Erythroblast (primary cell): ENCODE data around the gene MACROH2A2.
"Not testable (repeated sequence)": the region's sequence is repeated elsewhere in the genome, so short reads cannot be mapped to it uniquely, and the experiment has no call there.

Experiments
- DNase-seq, 2 experiments: peaks; one replicate each; lab custom pipeline; 2025; lab: John Stamatoyannopoulos, UW
- GATA1 ChIP-seq: IDR thresholded peaks from 2 replicates; pipeline ENCODE4 v1.6.1; 2011; ENCODE audit warnings: low read depth, mild to moderate bottlenecking, control low read depth, low read length, moderate library complexity
- POLR2A ChIP-seq: IDR thresholded peaks from 2 replicates; pipeline ENCODE4 v1.6.1; 2011; ENCODE audit warnings: mild to moderate bottlenecking, low read length

Gene MACROH2A2

DNA sequence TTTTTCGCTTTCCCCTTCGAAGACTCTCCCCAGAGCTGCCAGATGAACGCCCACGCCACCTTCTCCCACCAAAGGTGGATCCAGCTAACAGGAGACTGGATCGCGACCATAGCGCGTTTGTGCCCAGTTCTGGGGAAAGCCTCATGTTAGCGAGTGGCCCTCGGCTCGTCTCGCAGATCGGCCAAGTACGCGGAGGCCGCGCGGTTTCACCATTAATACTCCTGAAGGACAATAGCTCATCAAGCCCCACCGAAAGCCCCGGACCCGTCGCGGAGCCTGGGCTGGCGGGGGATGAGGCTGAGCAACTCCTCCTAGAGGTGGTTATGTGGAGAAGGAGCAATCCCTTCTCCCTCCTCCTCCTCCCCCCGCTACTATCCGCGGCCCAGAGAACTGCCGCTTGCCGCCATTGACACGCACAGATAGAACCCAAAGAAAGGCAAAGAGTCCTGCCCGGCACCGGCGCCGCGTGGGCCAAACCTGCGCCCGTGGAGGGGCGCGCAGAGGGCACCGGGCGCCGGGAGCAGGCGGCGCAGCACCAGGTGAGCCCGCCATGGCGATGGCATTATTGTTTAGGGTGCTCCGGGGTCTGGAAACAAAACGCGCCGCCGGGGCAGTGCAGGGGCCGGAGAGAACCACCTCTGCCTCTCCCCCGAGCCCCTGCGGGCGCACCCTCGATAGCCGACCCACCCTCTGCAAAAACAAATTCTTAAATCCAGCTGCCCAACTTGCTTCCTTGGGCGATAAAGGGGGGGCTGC lies at the start of gene MACROH2A2:
Gene MACROH2A2 (plus strand): TSS at position 385 of the 756 bp plus-strand sequence. CDS start 22,813 bp downstream, outside the sequence.
- DNase-seq, result no peak
- no peak for TF ChIP-seq POLR2A
- no peak for TF ChIP-seq GATA1

DNA sequence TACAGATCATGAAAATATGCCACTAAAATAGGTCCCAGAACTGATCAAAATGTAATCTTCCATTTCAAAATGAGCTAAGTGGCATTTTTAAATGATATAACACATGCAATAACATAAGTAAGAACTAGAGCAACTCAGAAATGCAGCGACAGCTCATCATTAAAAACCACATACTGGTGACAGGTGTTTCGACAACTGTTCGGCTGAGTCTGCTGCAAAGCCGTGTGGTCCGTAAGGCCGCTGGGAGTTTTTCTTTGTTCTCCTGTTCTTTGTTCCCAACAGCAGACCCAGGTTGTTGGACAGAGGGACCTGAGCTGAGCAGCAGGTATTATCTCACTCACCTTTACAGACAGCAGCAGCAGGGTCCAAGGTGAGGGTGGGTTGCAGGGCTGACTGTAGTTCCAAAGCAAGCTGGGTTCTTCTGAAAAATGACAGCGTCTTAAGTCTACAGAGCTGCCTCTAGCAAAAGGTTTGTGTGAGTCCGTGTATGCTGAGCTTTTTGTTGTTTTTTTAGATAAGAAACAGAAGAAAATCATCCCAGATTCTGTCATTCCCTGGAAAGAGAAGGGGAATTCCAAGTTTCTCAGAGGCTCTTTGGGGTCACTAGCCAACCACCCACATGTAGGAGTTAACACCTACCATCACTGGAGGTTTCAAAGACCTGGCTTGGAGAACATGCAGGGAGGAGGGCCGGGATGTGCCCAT lies 45.4 kb upstream of the MACROH2A2 start:
- TF ChIP-seq GATA1, result no peak
- no peak for DNase-seq

DNA sequence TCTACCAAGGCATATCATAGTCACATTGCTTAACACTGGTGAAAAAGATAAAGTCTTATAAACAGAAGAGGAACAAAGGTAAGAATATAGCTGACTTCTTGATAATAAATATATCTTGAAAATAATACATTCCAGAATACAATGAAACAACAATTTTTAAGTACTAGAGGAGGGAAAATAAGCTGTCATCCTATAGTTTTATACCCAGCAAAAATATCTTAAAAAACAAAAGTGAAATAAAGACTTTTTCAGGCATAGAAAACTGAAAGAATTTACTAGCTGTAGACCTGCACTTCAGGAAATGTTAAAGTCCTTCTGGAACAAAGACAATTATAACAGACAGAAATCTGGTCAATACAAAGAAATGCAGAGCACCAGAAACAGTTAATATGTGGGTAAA lies 21.4 kb upstream of the MACROH2A2 start:
- TF ChIP-seq POLR2A, result no peak
- TF ChIP-seq GATA1, result no peak
- no peak for DNase-seq

DNA sequence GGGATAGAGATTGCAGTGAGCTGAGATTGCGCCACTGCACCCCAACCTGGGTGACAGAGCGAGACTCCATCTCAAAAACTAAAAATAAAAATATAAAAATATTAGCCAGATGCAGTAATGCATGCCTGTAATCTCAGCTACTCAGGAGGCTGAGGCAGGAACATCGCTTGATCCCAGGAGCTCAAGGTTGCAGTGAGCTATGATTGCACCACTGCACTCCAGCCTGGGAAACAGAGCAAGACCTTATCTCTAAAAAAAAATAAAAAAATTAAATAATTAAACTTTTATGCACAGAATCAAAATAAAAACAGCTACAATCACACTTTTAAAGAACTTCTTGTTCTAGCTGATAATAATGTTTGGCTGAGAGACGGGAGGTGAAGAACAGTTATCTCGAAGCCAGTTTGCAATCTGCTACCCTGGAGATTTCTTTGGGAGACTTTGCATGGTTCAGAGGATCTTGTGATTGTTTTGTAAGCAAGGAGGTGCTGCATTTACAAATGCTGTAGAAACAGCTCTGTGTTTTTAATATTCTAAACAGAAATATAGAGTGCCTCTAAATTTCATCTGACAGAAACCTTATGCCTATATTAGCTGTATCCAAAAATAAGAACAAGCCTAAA lies 19.9 kb upstream of the MACROH2A2 start:
- DNase-seq, result no peak

DNA sequence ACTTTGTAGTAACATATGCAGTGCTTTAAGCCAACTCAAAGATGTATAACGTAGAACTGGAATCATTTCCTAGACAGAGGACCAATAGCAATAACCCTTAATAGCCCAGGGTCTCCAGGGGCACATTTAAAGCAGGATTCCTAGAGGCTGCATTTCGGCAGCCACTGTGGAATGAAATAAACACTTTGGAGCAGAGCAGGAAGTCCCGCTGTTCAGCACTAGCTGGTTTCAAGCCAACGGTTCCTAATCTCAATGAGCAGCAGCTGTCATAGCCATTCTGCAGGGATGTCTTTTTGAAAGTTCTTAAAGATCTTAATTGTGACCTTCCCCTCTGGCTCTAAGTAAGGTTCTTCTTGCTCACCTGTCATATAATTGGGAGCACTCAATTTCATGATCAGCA lies 18.4 kb upstream of the MACROH2A2 start:
- TF ChIP-seq POLR2A, result no peak
- no peak for TF ChIP-seq GATA1
- DNase-seq, result no peak

More for the DNA sequence above, 19.9 kb upstream of the MACROH2A2 start:
- TF ChIP-seq GATA1 (no peak), POLR2A (no peak)

GRCh38 chr10:70035531-70035930 lies 17.1 kb upstream of the MACROH2A2 start:
- no peak for DNase-seq
- TF ChIP-seq GATA1 (no peak), POLR2A (no peak)

DNA sequence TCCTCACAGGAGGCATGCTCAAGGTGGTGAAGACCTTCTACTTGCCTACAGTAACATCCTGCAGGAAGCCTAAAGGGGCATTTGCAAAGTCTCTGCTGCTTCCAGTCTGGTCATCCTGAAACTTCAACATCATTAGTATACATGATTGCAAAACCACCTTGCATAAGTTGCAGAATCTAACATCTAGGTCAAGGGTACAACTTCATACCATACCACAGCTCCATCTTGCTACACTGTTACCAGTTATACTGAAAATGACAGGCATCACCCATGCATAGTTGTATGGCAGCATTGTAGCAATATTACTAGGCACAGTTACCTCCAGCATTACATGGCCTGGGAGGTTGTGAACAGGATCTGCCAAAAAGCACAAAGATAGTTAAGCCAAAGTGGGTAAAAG lies 13.7 kb upstream of the MACROH2A2 start:
- no peak for TF ChIP-seq POLR2A
- no peak for TF ChIP-seq GATA1
- DNase-seq, result no peak

DNA sequence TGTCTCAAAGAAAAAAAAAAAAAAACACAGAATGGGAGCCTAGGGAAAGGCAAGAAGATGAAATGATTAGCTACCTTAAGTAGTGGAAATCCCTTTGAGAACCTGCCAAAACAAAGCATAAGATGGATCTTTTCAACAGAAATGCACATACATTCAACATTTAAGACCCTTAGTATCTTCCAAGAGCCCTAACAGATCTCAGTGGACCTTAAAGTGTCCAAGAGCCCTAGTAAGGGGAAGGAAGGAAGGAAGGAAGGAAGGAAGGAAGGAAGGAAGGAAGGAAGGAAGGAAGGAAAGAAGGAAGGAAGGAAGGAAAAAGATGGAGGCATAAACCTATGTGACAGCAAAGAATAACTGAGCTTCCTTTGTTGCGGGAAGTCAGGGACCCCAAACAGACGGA lies 11.6 kb upstream of the MACROH2A2 start:
- DNase-seq, result no peak
- no peak for TF ChIP-seq GATA1
- TF ChIP-seq POLR2A, result no peak

GRCh38 chr10:70041739-70042138 lies 10.9 kb upstream of the MACROH2A2 start:
- not testable (repeated sequence) for DNase-seq

GRCh38 chr10:70047066-70047465 lies 5.6 kb upstream of the MACROH2A2 start:
- DNase-seq, result not testable (repeated sequence)

GRCh38 chr10:70048030-70048723 lies 4.5 kb upstream of the MACROH2A2 start:
- TF ChIP-seq POLR2A, result no peak
- TF ChIP-seq GATA1, result no peak
- no peak for DNase-seq

- no peak for TF ChIP-seq GATA1
- no peak for TF ChIP-seq POLR2A
Measured at GRCh38 chr10:70051848-70052247, 798 bp upstream of the MACROH2A2 start.

DNA sequence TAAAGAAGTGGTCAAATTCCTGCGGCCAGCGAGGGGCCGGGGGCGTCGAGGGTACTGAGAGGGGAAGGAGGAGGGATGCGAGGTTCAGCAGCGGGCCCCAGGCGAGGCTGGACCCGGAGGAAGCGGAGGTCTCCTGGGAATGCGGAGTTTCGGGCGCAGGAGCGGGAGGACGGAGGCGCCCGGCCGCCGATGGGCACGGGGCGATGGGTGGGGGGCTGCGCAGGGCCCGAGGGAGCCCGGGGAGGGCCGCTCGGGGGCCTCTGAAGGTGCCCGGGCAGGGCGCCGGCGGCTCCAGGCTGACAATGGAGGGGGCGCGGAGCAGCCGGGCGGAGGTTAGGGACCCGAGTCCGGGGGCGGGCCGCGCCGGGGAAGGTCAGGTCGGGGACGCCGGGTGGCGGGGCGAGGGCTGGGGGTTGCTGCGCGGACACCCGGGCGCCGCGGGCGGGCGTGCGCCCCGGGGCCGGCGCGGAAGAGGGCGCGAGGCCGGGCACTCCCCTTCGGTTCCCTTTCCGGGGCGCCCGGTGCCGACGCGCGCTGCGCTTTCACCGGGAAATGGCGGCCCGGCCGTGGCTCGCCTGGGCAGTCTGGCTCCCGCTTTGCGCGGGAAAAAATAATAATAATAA lies 683 bp downstream of the MACROH2A2 start:
- TF ChIP-seq POLR2A (no peak), GATA1 (no peak)
- no peak for DNase-seq

More at GRCh38 chr10:70051848-70052247, 798 bp upstream of the MACROH2A2 start:
- no peak for DNase-seq
